Left renal pelvis (tissue), 4 donors: ENCODE data around the gene ELFN2. TPM values are rescaled to one million over a fixed set of nuclear protein-coding genes. Genes with fewer than 3 reads are reported as not detected.
"Not testable (repeated sequence)": the region's sequence is repeated elsewhere in the genome, so short reads cannot be mapped to it uniquely, and the experiment has no call there.

ENCODE experiments used
- DNase-seq, 4 donors: peaks; one replicate each; pipeline ENCODE4 v3.0.0-alpha.2; 2013; ENCODE audit warnings: low read depth in 4 of 4, low spot score in 3 of 4
- polyA plus RNA-seq, 4 donors: library from polyadenylated mRNA; unstranded; fragments of 120-200 nt; gene quantifications; one replicate each; pipeline ENCODE4 v1.2.1, GENCODE V29; 2013; ENCODE audit not compliant: insufficient read length in 4 of 4

Gene ELFN2
- polyA plus RNA-seq, 4 donors, result 0.54 to 5.3 (median 1.4) TPM

DNA sequence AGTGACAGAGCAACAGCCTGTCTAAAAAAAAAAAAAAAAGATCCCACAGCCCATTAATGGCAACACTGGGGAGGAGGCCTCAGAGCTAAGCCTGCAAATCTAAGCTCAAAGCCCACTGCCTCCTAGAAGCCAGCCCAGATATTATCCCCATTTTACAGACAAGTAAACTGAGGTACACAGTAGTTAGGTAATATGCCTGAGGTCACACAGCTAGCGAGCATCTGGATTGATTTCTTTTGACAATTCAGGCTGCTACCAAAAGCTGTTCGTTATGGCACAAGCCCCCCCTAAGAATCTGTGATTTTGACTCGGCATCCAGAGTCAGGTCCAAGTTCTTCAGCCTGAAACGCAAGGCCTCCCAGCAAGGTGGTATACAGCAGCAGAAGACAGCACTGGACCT lies 13.7 kb downstream of the ELFN2 start:
- DNase-seq, result no peak

DNA sequence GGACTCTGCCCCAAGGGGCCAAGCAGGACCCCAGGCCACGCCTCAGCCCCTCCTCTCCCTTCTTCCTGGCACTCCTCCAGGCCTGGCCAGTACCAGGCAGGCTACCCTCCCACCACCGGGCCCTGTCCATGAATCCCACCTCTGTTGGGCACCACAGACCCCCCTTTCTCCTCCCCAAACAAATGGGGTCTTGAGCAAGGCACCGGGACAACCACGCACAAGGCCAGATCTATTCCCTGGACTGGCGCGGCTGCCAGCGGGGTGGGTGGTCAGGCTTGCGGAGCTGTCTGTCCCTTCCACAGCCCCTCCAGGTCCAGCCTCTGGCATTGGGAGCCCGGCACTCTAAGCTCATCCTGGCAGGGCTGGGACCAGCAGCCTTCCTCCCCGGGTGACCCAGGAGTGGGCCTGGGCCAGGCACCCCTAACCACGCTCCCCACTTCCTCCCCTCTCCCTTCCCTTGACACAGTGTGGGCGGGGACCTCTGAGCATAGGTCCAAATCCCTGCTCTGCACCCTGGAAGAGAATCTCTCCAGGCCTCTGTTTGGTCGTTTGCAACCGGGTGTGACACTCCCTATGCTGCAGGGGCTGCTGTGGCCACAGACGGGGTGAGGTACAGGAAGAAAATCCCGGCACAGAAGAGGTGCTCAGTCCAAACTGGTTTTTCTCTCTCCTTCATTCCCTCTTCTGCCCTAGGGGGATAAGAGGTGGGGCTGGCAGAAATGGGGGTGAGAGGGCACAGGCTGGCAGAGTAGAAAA lies 14.6 kb downstream of the ELFN2 start:
- DNase-seq, result no peak

DNA sequence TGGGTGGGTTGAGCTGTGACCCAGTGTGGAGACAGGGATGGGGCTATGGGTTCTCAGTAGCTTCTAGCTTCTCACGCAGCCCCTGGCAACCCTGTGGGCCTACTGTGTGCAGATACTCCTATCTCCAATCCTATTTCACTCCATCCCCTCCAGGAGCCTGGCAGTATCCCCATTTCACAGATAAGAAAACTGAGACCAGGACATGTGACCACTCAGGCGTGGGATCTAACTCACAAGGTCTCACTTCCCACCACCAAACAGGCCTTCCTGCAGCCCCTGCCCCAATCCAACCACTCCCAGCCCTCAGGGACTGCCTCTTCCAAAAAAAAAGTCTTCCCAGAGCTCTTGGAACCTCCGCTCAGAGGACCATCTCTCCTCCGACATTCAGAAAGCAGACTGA lies 15.6 kb downstream of the ELFN2 start:
- no peak for DNase-seq

DNA sequence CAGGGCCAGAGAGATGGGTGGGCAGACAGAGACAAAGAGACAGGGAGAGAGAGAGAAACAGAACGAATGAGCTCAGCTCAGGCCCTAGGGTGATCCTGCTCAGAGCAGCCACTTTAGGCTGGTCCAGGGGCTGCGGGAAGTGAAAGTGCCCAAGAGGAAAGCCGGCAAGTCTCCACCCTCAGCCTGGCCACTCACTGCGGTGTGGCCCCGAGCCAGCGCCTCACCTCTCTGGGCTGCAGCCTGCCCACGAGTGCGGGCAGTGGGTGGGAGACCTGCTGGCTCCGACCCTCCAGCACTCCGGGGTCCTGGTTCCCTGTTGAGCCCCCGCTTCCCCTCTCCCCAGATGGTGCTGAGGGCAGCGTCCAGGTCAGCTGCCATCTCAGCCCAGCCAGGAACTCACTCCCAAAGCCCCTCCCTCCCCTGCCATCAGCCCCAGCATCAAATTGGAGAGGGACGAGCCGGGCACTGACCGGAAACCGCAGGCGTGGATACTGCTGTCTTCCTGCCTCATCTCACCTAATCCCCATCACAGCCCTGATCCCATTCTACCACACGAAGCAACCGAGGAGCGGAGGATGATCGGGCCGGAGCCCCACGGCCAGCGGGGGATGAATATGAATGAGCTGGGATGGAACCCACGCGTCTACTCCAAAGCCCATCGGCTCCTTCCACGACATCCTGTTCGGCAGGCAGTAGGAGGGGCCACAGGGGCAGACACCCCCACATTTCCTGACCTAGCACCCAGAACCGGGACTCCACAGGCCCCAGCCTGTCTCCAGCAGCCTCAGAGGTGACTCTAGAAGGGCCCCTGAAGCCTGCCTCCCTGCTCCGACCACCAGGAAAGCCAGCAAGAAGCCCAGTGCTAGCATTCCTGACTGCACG lies 16.9 kb downstream of the ELFN2 start:
- DNase-seq, result no peak

DNA sequence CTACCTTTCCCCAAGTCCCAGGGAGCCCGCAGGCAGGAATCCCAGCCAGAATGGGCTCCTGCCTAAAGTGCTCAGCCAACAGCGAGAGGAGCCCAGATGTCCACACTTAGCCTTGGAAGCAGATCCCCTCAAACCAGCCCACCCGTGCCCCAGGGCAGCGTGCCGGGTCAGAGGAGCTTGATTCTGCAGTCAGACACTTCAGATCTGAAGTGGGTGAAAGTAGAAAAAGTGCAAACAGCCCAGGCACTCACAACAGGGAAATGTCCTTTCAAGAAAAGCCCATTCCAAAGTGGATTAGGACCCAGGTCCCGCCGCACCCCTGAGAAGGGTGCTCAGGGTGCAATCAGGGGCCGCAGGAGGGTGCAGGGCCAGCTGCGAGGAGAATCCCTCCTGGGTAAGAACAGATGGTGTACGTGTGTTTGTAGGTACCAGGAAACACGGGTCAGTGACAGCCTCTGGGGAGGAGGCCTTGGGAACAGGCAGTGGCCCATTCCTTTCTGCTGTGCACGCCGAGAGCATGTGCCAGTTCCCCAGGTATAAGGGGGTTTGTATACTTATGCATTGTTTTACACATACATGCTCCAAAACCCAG lies 17.7 kb downstream of the ELFN2 start:
- no peak for DNase-seq

DNA sequence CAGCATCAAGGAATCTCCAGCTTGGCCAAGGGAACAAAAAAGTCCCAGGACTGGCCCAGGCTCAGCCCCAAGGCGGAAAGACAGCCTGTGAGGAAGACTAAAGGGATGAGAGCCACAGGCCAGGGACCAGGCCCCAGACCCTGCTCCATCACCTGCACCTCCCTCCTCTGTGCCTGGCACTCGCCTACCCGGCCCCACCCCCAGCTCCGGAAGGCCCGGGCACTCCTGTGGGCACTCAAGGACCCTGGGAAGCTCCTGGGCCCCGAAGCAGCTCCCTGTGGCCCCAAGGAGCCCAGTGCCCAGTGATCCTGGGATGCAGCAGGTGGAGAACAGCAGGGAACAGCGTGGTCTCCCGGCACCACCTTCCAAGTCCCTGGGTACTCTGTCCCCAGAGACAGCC lies 18.2 kb downstream of the ELFN2 start:
- DNase-seq, result no peak

DNA sequence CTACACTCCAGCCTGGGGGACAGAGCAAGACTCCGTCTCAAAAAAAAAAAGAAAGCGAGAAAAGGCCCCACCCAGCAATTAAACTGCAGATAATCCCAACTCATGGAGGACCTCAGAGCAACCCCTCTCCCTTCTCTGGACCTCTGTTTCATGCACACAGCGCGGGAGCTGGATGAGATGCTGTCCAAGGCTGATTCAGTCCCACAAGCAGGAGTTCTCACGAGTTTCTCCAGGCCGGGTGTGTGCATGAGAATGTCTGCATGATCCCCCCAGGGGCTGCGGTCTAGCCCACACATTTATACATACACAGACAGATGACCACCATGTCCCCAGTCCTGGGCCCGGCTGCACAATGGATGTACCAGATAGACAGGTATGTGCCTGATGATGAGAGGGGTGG lies 19.4 kb downstream of the ELFN2 start:
- no peak for DNase-seq

DNA sequence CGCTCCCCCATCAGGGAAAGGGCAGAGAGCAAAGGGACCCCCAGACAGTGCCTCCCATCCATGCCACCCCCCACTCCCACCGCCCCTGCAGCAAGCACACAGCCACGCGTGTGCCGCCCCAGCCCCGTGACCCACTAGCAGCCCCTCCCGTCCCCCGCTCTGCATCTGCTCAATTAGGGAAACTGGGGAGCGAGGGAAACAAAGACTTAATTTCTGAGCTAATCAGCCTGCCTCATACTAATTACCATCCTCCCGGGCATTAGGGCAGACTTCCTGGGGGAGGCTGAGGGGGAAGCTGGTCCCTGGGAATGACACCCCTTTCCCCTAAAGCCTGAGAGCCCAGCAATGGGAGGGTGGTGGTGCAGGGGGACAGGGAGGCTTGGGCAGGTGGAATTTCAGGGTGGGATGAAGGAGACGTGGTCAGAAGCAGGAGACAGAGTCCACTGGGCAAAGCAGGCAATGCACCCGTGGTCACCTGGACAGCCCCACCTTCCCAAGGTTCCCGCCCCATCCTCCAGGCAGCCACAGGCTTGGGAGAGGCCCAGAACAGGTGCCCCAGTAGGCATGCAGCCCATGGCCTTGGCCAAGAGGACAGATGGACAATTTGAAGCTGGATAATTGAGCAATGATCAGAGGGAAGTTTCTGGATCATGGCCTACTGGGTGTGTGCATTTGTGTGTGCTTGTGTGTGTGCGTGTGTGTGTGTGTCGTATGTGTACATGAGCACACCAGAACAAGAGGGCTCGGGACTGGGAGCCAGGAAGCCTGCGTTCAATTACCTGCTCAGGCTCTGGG lies 20.6 kb downstream of the ELFN2 start:
- DNase-seq, result no peak

DNA sequence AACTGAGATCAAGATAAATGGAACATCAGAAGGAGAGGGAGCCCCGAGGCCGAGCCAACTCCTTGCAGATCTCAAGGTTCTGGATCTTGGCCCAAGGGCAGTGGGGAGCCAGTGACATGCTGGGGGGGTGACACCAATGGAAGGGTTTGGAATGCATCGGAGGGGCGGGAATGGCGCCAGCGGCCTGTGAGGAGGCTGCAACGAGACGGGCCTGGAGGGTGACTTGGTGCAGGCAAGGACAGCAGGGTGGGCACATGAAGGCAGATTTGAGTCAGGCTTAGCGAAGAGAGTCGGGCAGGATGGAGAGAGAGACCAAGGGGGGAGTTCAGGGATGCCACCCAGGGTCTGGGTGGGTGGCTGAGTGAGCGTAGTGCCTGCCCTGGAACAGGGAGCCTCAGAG lies 23.2 kb downstream of the ELFN2 start:
- DNase-seq, result no peak

DNA sequence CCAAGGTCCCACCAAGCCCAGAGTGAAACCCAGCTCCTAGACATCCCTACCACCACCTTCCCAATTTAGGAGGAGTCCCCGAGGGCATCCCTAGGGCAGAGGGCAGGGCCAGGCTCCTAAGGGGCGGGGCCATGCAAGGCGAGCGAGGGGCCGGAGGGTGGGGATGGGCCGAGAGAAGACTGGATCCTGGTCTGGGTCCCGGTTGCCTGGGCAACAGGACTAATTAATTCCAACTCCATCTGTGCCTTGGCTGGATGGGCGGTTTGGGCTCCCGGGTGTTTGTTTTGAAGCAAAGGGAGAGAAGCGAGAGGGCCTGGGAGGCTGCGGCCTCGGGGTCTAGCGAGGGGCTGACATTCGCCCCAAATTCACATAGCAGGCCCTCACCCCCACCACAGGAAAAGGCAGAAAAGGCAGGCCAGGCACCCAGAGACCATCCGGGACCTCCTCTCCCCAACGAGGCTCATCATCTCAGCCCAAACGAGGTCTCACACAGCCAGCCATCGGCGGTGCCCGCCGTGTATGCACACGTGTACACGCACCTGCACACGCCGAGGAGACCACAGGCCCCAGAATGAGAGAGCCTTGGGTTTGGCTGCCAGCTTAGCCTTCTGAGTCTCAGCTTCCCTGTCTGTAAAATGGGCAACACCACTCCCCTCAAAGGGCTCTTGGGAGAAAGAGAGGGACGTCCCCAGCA lies 23.9 kb downstream of the ELFN2 start:
- DNase-seq, result no peak

DNA sequence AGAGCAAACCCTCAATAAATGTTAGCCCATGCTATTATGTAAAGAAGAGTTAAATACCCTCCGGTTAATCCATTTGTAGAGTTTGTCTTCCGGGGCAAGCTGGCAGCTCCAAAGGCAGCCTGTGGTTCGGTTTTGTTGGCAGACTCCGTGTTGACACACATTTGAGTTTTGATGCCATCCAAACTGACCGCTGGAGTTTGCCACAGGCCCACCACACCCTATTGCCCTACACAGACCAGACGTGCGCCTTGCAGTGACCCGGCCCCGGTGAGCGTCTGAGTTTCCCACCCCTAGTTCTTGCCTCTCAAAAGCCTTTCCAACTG lies 25.1 kb downstream of the ELFN2 start:
- no peak for DNase-seq

DNA sequence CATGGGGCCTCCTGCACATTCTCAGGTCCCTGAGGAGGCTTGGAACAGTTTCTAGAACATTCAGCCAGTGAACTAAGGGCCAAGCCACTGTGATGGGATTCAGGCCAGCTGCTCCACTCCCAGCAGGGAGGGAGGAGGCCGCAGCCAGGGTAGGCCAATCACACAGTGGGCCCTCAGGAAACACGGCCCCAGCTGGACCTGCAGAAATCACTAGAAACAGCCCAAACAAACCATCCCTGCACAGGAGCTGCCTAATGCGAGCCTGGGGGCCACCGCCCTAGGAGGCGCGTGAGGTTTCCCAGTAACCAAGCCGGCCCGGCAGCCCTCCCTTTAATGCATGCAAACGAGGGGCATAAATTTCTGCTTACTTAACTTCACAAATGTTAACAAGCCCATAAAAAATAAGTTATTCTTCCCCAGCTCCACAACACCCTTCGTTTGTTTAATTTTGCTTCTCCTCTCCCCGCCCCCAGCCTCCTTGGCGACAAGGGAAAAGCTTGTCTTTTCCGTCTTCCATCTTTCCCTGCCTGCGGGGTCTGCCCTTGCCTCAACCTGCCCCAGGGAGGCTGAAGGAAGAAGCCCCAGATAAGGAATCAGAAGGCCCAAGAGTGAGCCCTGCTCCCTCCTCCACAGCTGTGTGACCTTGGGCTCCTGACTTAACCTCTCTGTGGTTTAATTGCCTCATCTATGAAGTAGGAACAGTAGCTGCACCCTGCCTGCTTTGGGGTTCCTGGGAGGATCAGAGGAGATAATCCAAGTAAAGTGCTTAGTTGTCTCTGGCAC lies 25.7 kb downstream of the ELFN2 start:
- DNase-seq, result peak; percentile 46 to 62 (median 54)

DNA sequence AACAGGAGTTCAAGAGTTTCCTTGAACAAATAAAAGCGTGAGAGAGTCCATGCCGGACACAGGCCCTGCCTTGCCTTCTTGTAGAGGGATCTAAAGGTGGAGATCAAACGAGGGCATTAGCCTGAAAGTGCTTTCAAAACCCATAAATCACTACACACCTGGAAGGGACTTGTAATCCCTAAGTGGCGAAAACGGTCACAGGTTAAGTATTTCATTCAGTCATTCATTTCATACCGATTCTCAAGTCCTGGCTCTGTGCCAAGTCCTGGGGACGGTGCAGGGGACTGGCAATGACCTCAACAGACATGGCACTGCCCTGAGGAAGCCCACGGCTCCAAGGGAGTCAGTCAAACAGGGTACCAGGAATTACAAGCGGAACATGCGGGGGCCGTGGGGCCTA lies 26.6 kb downstream of the ELFN2 start:
- no peak for DNase-seq

DNA sequence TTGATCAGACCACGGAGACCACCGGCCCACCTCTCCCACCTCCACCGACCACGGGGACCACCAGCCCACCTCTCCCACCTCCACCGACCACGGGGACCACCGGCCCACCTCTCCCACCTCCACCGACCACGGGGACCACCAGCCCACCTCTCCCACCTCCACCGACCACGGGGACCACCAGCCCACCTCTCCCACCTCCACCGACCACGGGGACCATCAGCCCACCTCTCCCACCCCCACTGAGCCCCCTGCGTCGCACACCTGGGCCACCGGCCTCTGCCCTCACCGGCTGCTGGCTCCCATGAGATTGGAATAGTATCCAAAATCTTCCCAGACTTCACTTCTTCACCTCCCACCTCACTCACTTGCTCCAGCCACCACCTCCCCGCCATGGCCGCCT lies 27.8 kb downstream of the ELFN2 start:
- not testable (repeated sequence) for DNase-seq

DNA sequence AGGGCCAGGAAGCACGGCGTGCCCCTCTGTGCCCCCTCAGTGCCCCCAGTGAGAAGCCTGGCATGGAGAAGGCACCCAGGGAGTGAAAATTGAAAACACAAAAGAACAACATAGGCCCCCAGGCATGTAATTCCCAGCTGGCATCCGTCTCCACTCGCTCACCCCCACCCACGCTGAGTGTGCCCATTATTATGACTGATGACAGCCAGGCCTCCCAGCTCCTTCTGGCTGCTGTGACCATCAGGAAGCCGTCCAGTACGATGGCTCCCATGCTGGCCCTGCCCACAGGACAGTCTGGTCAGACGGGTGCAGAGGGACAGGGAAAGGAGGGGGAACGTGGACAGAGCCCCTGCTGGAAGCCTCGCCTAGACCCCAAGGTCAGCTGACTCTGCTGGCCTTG lies 30.1 kb downstream of the ELFN2 start:
- DNase-seq, result no peak

DNA sequence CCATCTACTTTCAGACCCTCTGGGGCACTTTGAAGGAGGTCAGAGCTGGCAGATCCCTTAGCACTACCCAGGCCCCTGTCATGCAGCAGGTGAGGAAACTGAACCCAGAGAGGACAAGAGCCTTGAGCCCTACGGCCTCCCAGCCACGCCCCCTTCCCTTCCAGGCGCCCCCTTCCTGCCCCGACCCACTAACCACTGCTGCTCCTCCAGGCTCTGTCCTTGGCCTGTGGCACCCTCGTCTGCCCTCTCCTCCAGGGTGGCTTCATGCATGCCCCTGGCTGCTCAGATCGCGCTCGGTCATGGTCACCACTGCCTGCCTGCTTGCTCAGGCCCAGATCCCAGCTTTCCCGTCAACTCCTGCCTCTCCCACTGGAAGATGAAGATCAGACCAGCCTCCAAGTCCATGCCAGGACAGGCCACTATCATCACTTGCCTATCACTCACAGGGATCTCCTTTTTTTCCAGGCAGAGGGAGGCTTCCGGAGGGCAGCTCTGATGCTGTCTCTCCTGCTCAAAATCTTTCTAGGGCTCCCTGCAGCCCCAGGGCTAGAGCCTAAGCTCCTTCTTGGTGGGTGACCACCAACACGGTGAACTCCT lies 30.7 kb downstream of the ELFN2 start:
- DNase-seq, result no peak

DNA sequence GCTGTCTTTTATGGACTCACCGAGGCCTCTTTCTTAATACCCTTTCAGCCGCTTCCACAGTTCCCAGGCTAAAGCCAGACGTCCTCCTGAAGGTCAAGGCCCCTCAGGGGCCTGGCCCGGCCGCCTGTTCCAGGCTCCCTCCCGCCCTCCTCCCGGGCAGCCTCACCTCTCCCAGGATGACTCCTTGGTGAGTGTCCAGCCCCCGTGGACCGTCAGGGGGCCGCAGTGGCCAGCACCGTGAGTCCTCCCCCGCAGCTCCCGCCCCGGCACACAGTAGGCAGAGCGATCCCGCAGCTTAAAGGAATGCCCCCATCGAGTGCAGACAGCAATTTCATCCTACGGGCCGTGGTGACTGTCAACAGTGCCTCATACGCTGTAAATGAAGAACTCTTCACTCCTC lies 32.9 kb downstream of the ELFN2 start:
- DNase-seq, result no peak

DNA sequence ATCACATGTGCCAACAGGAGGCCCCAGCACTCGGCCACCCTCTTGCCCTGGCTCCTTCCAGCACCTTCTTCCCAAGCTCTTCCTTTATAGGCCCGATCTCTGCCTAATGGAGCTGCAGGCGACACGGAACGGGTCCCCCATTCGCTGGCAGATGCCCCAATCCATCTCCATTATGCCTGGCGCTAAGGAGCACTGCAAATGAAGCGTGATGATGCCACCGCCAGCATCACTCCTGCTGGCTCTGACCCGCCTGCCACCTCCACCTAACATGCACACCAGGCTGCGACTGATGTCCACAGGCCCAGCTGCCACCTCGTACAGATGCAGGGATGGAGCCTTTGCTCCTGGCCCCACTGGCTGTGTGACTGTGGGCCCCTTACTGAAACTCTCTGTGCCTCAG lies 33.5 kb downstream of the ELFN2 start:
- no peak for DNase-seq

DNA sequence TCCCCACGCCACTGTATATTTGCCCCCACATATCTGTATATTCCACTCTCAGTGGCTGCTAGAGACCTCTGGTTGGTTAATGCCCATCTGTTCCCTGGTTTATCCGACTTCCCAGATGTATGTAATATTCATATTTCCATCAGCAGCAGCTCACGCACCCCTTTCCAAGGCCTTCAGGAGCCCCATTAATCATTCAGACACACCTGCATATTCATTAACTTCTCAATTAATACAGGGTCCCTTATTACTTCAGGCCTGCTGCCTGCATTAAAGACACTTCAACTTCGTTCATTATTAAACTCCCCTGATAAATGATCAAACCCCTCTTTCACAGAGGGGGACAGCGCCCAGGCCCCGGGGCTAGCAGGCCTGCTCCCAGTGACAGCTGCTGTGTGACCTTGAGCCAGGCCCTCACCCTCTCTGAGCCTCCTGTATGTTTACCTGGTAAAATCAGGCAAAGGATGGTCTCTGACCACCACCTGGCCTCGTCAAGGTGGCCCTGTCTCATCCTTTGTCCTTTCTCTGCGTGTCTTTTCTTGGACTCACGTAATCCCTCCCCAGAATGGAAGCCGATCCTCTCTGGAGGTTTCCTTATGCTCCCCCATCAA lies 34.5 kb downstream of the ELFN2 start:
- DNase-seq, result no peak
